ENCODE measurements around the gene NPAS4.
"Not testable (repeated sequence)": the region's sequence is repeated elsewhere in the genome, so short reads cannot be mapped to it uniquely, and the experiment has no call there.

Gene NPAS4

GRCh38 chr11:66420671-66421476 is at the start of gene NPAS4:
Gene NPAS4, plus strand, starts transcription at chr11:66421035. Its CDS starts 145 bp downstream, at chr11:66421180.
- peaks cover 12% of the 10 kb centered on the region for H3K4me1 ChIP-seq (ENCODE audit: control insufficient read depth, insufficient read depth, low read length)
- no peak within 1 kb of the TSS for H3K9ac ChIP-seq (ENCODE audit: low read length)
- H3K27me3 ChIP-seq (ENCODE audit: control insufficient read depth, insufficient read depth, low read length) = peaks cover 24% of the 10 kb centered on the region
- H3K36me3 ChIP-seq (ENCODE audit: control insufficient read depth, insufficient read depth, low read length) = no peaks in the 10 kb centered on the region
- no peaks in the 10 kb centered on the region for H3K9me3 ChIP-seq (ENCODE audit: control insufficient read depth, low read length)
- H3K4me3 ChIP-seq (ENCODE audit: low read length) = no peak within 1 kb of the TSS

- no peaks in the 10 kb centered on the region for H3K36me3 ChIP-seq (ENCODE audit: control insufficient read depth, insufficient read depth, low read length)
- H3K4me1 ChIP-seq (ENCODE audit: control insufficient read depth, insufficient read depth, low read length) = peaks cover 9% of the 10 kb centered on the region
- H3K4me3 ChIP-seq (ENCODE audit: low read length) = peak within 1 kb of the TSS; percentile 26
- no peaks in the 10 kb centered on the region for H3K9me3 ChIP-seq (ENCODE audit: control insufficient read depth, low read length)
- peak within 1 kb of the TSS; percentile 64 for H3K9ac ChIP-seq (ENCODE audit: low read length)
- peaks cover 6% of the 10 kb centered on the region for H3K27me3 ChIP-seq (ENCODE audit: control insufficient read depth, insufficient read depth, low read length)
Observed at GRCh38 chr11:66371627-66372415, 49.0 kb upstream of the NPAS4 start, which contains the start of gene SLC29A2. Gene SLC29A2, minus strand, starts transcription at chr11:66371760. Its CDS starts 169 bp downstream, at chr11:66371591.

DNA sequence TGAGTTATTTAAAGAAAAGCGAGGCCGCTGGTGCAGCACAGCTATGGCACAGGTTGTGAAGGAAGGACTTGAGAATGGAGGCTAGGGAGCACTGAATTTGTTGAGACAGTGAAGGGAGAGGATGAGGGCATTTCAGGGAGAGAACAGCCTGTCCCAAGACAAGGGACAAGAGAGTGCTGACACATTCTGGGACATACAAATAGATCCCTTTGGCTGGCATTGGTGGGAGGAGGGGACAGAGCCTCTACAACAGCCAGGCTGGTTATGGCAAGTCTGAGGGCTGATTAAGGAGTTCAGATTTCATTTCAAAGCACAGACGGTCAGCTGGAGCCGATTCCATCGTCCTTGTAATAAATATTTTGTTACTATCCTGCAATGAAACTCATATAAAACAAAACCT is 47.6 kb upstream of the NPAS4 start:
- H3K4me1 ChIP-seq (ENCODE audit: control insufficient read depth, insufficient read depth, low read length) = peaks cover 9% of the 10 kb centered on the region
- no peaks in the 10 kb centered on the region for H3K9me3 ChIP-seq (ENCODE audit: control insufficient read depth, low read length)
- H3K36me3 ChIP-seq (ENCODE audit: control insufficient read depth, insufficient read depth, low read length) = no peaks in the 10 kb centered on the region
- no peak overlapping the region for H3K9ac ChIP-seq (ENCODE audit: low read length)
- H3K4me3 ChIP-seq (ENCODE audit: low read length) = no peak overlapping the region
- H3K27me3 ChIP-seq (ENCODE audit: control insufficient read depth, insufficient read depth, low read length) = peaks cover 6% of the 10 kb centered on the region

DNA sequence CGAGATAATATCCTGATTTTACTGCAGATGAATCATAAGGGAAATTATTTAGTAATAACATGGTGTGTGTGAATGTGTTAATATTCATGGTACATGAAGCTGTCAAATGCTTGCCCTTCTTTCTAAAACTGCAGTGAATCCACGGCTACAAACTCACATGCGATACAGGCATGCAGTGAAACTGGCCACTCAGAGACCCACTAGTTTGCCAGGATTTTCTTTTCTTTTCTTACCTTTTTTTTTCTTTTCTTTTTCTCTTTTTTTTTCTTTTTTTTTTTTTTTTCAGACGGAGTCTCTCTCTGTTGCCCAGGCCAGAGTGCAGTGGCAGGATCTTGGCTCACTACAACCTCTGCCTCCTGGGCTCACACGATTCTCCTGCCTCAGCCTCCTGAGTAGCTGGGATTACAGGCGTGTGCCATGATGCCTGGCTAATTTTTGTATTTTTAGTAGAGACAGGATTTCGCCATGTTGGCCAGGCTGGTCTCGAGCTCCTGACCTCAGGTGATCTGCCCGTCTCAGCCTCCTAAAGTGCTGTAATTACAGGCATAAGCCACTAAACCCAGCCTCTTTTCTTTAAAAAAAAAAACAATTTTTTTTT is 47.0 kb upstream of the NPAS4 start:
- H3K9me3 ChIP-seq (ENCODE audit: control insufficient read depth, low read length); H3K4me1 ChIP-seq (ENCODE audit: control insufficient read depth, insufficient read depth, low read length); H3K36me3 ChIP-seq (ENCODE audit: control insufficient read depth, insufficient read depth, low read length); H3K9ac ChIP-seq (ENCODE audit: low read length); H3K4me3 ChIP-seq (ENCODE audit: low read length); H3K27me3 ChIP-seq (ENCODE audit: control insufficient read depth, insufficient read depth, low read length): not testable (repeated sequence)

- not testable (repeated sequence) for H3K4me1 ChIP-seq (ENCODE audit: control insufficient read depth, insufficient read depth, low read length); H3K36me3 ChIP-seq (ENCODE audit: control insufficient read depth, insufficient read depth, low read length); H3K9me3 ChIP-seq (ENCODE audit: control insufficient read depth, low read length); H3K27me3 ChIP-seq (ENCODE audit: control insufficient read depth, insufficient read depth, low read length); H3K4me3 ChIP-seq (ENCODE audit: low read length); H3K9ac ChIP-seq (ENCODE audit: low read length)
Observed at GRCh38 chr11:66380264-66380663, 40.6 kb upstream of the NPAS4 start.

DNA sequence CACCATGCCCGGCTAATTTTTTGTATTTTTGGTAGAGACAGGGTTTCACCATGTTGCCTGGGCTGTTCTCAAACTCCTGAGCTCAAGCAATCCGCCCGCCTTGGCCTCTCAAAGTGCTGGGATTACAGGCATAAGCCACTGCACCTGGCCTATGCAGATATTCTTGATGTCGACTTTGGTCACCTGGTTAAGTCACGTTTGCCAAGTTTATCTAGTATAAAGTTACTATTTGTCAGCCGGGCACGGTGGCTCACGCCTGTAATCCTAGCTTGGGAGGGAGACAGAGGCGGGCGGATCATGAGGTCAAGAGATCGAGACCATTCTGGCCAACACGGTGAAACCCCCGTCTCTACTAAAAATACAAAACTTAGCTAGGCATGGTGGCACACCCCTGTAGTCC is 36.5 kb upstream of the NPAS4 start:
- not testable (repeated sequence) for H3K36me3 ChIP-seq (ENCODE audit: control insufficient read depth, insufficient read depth, low read length); H3K27me3 ChIP-seq (ENCODE audit: control insufficient read depth, insufficient read depth, low read length)

DNA sequence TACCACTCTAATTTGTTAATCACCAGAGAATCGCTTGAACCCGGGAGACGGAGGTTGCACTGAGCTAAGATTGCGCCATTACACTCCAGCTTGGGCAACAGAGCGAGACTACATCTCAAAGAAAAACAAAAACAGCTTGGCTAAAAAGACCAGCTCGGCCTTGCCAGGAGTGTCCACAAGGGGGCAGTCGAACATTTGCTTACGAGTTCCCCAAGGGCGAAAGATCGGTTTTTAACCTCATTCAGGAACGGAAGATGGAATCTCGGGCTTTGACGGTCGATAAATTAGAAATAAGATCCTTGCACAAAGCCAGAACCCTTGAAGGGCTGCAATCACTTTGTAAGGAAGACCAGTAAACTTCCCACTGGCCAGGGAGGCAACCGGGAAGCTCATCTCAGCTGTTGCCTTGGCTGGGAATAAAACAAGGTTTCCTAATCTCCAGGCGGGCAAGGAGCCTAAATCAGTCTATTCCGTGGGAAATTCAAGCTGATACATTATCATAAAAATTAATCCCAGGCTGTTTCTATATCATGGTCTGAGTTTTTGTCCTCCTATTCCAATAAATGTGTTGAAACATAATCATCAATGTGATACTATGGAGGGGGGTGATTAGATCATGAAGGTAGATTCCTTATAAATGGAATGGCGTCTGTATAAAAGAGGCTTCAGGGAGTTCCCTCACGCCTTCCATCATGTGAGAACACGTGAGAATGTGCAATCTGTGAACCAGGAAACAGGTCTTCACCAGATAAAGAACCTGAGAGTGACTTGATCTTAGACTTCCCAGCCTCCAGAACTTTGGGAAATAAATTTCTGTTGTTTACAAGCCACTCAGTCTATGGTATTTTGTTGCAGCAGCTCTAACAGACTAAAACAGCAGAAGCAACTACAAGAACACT is 34.4 kb upstream of the NPAS4 start:
- H3K4me1 ChIP-seq (ENCODE audit: control insufficient read depth, insufficient read depth, low read length) = peaks cover 9% of the 10 kb centered on the region
- H3K9ac ChIP-seq (ENCODE audit: low read length) = peak overlapping the region; percentile 44
- no peaks in the 10 kb centered on the region for H3K27me3 ChIP-seq (ENCODE audit: control insufficient read depth, insufficient read depth, low read length)
- H3K36me3 ChIP-seq (ENCODE audit: control insufficient read depth, insufficient read depth, low read length) = no peaks in the 10 kb centered on the region
- no peak overlapping the region for H3K4me3 ChIP-seq (ENCODE audit: low read length)
- H3K9me3 ChIP-seq (ENCODE audit: control insufficient read depth, low read length) = no peaks in the 10 kb centered on the region

More for the DNA sequence above, 36.5 kb upstream of the NPAS4 start:
- H3K4me1 ChIP-seq (ENCODE audit: control insufficient read depth, insufficient read depth, low read length); H3K9ac ChIP-seq (ENCODE audit: low read length); H3K4me3 ChIP-seq (ENCODE audit: low read length); H3K9me3 ChIP-seq (ENCODE audit: control insufficient read depth, low read length): not testable (repeated sequence)

- Histone ChIP-seq H3K4me1 (ENCODE audit: control insufficient read depth, insufficient read depth, low read length) (peaks cover 9% of the 10 kb centered on the region), H3K36me3 (ENCODE audit: control insufficient read depth, insufficient read depth, low read length) (no peaks in the 10 kb centered on the region), H3K9ac (ENCODE audit: low read length) (no peak overlapping the region), H3K9me3 (ENCODE audit: control insufficient read depth, low read length) (no peaks in the 10 kb centered on the region), H3K4me3 (ENCODE audit: low read length) (no peak overlapping the region), H3K27me3 (ENCODE audit: control insufficient read depth, insufficient read depth, low read length) (no peaks in the 10 kb centered on the region)
Observed at GRCh38 chr11:66388780-66389386, 32.0 kb upstream of the NPAS4 start.

DNA sequence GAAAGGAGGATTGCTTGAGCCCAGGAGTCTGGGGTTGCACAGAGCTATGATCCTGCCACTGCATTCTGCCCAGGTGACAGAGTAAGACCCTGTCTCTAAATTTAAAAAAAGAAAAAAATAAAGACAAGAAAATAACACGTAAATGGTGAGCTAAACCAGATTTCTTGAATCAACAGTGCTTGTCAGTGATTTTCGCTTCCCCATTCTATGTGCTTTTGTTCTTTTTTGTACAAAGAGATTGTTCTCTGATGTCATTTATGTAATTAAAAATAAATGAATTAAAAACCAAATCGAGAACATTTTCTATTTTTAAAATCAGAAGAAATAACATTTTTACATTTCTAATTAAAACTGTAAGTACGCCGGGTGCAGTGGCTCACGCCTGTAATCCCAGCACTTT is 29.5 kb upstream of the NPAS4 start:
- Histone ChIP-seq H3K27me3 (ENCODE audit: control insufficient read depth, insufficient read depth, low read length) (no peaks in the 10 kb centered on the region), H3K9ac (ENCODE audit: low read length) (no peak overlapping the region), H3K36me3 (ENCODE audit: control insufficient read depth, insufficient read depth, low read length) (no peaks in the 10 kb centered on the region), H3K4me3 (ENCODE audit: low read length) (no peak overlapping the region), H3K4me1 (ENCODE audit: control insufficient read depth, insufficient read depth, low read length) (peaks cover 6% of the 10 kb centered on the region), H3K9me3 (ENCODE audit: control insufficient read depth, low read length) (no peaks in the 10 kb centered on the region)

- Histone ChIP-seq H3K9me3 (ENCODE audit: control insufficient read depth, low read length) (no peaks in the 10 kb centered on the region), H3K4me1 (ENCODE audit: control insufficient read depth, insufficient read depth, low read length) (no peaks in the 10 kb centered on the region), H3K36me3 (ENCODE audit: control insufficient read depth, insufficient read depth, low read length) (no peaks in the 10 kb centered on the region), H3K27me3 (ENCODE audit: control insufficient read depth, insufficient read depth, low read length) (no peaks in the 10 kb centered on the region), H3K4me3 (ENCODE audit: low read length) (no peak overlapping the region), H3K9ac (ENCODE audit: low read length) (no peak overlapping the region)
Observed at GRCh38 chr11:66393954-66394353, 26.9 kb upstream of the NPAS4 start.

- peaks cover 22% of the 10 kb centered on the region for H3K27me3 ChIP-seq (ENCODE audit: control insufficient read depth, insufficient read depth, low read length)
Observed at GRCh38 chr11:66407651-66408050, 13.2 kb upstream of the NPAS4 start.

More at GRCh38 chr11:66407651-66408050, 13.2 kb upstream of the NPAS4 start:
- H3K4me3 ChIP-seq (ENCODE audit: low read length) = no peak overlapping the region
- no peaks in the 10 kb centered on the region for H3K9me3 ChIP-seq (ENCODE audit: control insufficient read depth, low read length)
- no peak overlapping the region for H3K9ac ChIP-seq (ENCODE audit: low read length)
- no peaks in the 10 kb centered on the region for H3K4me1 ChIP-seq (ENCODE audit: control insufficient read depth, insufficient read depth, low read length)
- no peaks in the 10 kb centered on the region for H3K36me3 ChIP-seq (ENCODE audit: control insufficient read depth, insufficient read depth, low read length)

All from mucosa of stomach (tissue), 1 donor.